Activated naive CD4-positive, alpha-beta T cell treated with anti-CD3 and anti-CD28 coated beads, Interleukin-2, amount 50 U/mL, for 24 hours (primary cell): ENCODE measurements around the gene FAM240B.

Source experiments
- H3K27ac Mint-ChIP-seq: one replicate; pipeline ENCODE4 v1.8.0; 2021; ENCODE audit warnings: mild to moderate bottlenecking, mixed read lengths
- H3K27me3 Mint-ChIP-seq: one replicate; pipeline ENCODE4 v1.8.0; 2021; ENCODE audit warnings: mixed read lengths
- H3K36me3 Mint-ChIP-seq: one replicate; pipeline ENCODE4 v1.8.0; 2021; ENCODE audit warnings: mixed read lengths
- H3K4me1 Mint-ChIP-seq: one replicate; pipeline ENCODE4 v1.8.0; 2021; ENCODE audit warnings: mixed read lengths
- H3K4me3 Mint-ChIP-seq: one replicate; pipeline ENCODE4 v1.8.0; 2021; ENCODE audit warnings: mild to moderate bottlenecking, mixed read lengths
- H3K9me3 Mint-ChIP-seq: one replicate; pipeline ENCODE4 v1.8.0; 2021; ENCODE audit warnings: mixed read lengths

Gene FAM240B

DNA sequence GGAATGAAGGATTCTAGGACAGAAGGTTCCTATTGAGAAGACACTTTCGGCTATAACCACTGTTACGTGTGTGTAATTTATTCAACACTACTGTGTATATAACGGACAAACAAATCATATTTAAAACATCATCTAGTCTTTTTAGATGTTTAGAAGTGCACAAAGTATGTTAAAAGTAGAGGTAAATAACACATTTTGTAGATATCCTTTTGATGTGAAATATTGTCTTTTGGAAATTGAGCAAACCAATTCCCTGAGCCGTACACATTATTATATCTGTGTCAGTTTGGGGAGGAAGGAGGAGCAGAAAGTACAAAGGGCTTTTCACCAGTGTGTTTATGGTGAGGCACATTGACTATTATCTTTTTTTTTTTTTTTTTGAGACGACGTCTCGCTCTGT, 60.4 kb downstream of the FAM240B start:
- Mint-ChIP-seq H3K36me3 (no peaks in the 10 kb centered on the region), H3K4me1 (no peaks in the 10 kb centered on the region), H3K27ac (no peak overlapping the region), H3K4me3 (no peak overlapping the region), H3K9me3 (no peaks in the 10 kb centered on the region), H3K27me3 (peaks cover 6% of the 10 kb centered on the region)

GRCh38 chr9:38656896-38657295, 63.0 kb downstream of the FAM240B start:
- Mint-ChIP-seq H3K27me3 (peaks cover 7% of the 10 kb centered on the region), H3K9me3 (no peaks in the 10 kb centered on the region), H3K36me3 (no peaks in the 10 kb centered on the region), H3K4me3 (no peak overlapping the region), H3K27ac (no peak overlapping the region), H3K4me1 (no peaks in the 10 kb centered on the region)

- Mint-ChIP-seq H3K4me3 (no peak overlapping the region), H3K27me3 (peaks cover 9% of the 10 kb centered on the region), H3K27ac (no peak overlapping the region), H3K4me1 (no peaks in the 10 kb centered on the region), H3K9me3 (no peaks in the 10 kb centered on the region), H3K36me3 (no peaks in the 10 kb centered on the region)
These were observed 67.4 kb downstream of the FAM240B start for GRCh38 chr9:38652486-38652885.

DNA sequence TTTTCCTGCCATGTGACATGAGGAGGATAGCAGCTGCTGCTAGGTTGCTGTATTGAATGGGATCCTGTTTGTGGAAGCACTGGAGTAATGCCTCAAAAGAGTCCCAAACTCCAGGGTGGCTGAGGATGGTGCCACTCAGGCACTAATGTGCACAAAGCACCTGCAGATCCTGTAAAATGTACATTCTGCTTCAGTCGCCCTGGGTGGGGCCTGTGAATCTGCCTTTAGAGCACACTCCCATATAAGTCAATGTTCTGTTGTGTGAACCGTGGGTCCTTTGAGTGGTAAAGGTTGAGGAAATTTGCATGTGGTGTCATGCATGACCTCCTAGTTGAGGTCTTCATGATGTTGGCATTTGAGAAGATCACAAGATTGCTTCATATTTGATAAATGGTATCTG, 67.9 kb downstream of the FAM240B start:
- H3K36me3 Mint-ChIP-seq, result no peaks in the 10 kb centered on the region
- no peak overlapping the region for H3K4me3 Mint-ChIP-seq
- no peaks in the 10 kb centered on the region for H3K4me1 Mint-ChIP-seq
- peaks cover 6% of the 10 kb centered on the region for H3K27me3 Mint-ChIP-seq
- H3K27ac Mint-ChIP-seq, result no peak overlapping the region
- no peaks in the 10 kb centered on the region for H3K9me3 Mint-ChIP-seq

DNA sequence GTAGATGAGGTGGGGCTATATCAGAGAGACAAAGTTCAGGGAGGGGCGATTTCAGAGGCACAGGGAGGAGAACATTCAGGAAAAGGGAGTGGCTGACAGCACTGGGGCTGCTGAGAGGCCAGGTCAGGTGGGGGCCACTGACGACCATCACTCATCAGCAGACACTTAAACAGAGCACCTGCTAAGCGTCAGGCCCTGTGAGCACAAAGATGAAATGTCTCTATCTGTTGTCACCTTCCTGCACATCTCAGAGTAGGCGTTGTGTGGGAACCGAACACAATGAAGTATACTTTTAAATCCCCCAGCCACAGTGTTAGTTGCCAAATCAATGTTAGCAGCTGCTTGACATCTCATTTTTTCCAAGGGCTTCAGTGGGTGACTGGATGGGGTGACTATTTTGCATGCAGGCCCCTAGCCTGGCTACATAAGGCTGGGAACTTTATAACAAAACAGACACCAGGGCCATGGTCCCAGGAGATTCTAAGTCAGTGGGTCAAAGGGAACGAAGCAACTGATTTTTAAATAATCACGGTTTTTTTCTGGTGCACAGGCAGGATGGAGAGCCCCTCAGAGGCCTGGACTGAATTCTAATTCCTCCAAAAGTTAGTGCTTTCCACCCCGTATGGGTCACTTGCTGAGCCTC, 68.4 kb downstream of the FAM240B start:
- no peak overlapping the region for H3K27ac Mint-ChIP-seq
- peaks cover 6% of the 10 kb centered on the region for H3K27me3 Mint-ChIP-seq
- H3K4me1 Mint-ChIP-seq, result no peaks in the 10 kb centered on the region
- H3K36me3 Mint-ChIP-seq, result no peaks in the 10 kb centered on the region
- H3K4me3 Mint-ChIP-seq, result no peak overlapping the region
- no peaks in the 10 kb centered on the region for H3K9me3 Mint-ChIP-seq

DNA sequence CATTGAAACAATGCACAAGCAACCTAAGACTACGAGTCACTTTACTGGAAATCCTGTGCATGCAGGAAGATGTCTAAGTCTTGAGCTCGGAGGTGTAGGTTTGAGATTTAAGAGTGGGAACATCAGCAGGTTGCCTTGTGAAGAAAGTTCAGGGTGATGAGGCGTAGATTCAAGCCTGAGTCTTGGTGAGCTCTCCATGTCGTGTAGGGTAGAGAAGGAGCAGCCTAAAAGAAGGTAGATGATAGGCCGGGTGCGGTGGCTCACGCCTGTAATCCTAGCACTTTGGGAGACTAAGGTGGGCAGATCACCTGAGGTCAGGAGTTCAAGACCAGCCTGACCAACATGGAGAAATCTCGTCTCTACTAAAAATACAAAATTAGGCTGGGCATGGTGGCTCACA, 69.4 kb downstream of the FAM240B start:
- Mint-ChIP-seq H3K27ac (no peak overlapping the region), H3K4me3 (no peak overlapping the region), H3K27me3 (peaks cover 6% of the 10 kb centered on the region), H3K9me3 (no peaks in the 10 kb centered on the region), H3K4me1 (no peaks in the 10 kb centered on the region), H3K36me3 (no peaks in the 10 kb centered on the region)

DNA sequence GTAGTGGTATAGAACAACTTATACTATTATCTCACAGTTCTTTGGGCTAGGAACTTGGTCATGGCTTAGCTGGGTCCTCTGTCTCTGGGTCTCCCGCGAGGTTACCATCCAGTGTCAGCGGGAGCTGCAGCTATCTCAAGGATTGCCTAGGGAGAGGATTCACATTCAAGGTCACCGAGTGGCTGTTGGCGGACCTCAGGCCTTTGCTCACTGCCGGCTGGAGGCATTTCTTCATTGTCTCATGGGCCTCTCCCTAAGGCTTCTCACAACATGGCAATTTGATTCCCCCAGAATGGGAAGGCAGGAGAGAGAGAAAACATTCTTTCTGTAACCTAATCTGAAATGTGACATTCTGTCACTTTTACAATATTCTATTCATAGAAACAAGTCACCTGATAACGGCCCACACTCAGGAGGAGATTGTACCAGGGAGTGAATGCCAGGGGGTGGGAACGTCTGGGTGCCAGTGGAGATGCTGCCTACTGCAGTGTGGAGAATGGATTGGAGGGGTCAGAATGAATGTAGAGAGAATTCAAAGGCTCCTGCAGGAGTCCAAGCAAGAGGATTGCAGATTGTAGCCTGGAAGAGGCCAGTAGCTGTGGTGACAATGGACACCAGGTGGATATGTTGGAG, 70.1 kb downstream of the FAM240B start:
- peaks cover 4% of the 10 kb centered on the region for H3K27me3 Mint-ChIP-seq
- H3K4me3 Mint-ChIP-seq, result no peak overlapping the region
- H3K36me3 Mint-ChIP-seq, result no peaks in the 10 kb centered on the region
- H3K9me3 Mint-ChIP-seq, result no peaks in the 10 kb centered on the region
- no peak overlapping the region for H3K27ac Mint-ChIP-seq
- no peaks in the 10 kb centered on the region for H3K4me1 Mint-ChIP-seq

DNA sequence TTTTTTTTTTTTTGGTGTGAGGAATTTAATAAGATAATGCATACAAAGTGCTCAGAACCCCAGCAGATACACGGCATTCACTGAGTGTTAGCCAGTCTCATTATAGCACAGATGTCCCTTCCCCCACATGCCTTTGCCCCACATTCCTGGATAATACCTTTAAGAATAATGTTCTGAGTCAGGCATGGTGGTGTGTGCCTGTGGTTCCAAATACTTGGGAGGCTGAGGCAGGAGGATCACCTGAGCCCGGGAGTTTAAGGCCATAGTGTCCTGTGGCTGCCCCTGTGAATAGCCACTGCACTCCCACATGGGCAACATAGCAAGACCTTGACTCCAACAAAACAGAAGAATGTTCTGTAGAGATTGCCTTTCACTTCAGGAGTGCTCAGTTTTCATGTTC, 75.3 kb downstream of the FAM240B start:
- Mint-ChIP-seq H3K9me3 (no peaks in the 10 kb centered on the region), H3K4me1 (no peaks in the 10 kb centered on the region), H3K27me3 (peaks cover 4% of the 10 kb centered on the region), H3K36me3 (no peaks in the 10 kb centered on the region), H3K4me3 (no peak overlapping the region), H3K27ac (no peak overlapping the region)
